Activated T-helper 9 cell treated with anti-CD3 and anti-CD28 coated beads, Interleukin-2, amount 50 U/mL, for 16 hours (primary cell): Measurements from ENCODE around the gene TMF1.

Experiments used
- DNase-seq: peaks from one replicate; pipeline ENCODE4 v3.0.0-alpha.2; 2020; ENCODE audit warnings: low read depth

The TMF1 gene

DNA sequence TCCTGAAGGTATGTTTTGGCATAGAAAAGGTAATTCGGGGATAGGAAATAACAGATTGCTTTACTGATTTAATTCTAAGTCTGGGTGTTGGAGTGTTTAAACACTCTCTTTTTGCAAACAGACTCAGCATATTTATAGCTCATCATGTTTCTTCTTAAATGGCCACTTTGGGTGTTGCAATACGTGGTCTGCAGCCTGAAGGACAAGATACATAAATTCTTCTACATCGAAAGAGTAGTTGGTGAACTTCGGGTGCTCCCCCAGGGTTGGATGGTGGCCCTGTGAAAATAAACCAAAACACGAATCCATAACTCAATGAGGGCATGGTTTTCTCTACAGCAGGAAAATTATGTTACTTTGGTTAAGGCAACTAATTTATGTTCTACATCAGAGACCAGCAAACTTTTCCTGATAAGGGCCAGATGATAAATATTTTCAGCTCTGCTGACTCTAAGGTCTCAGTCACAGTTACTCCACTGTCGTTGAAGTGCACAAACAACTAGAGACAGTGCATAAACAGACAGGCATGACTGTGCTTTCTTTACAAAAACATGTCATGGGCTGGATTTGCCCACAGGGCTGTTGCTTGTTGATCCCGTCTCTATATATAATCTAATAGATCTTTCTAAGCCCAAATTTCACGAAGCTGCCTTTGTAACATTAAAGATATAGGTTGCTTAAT lies 74.5 kb downstream of the TMF1 start:
- no peak for DNase-seq

DNA sequence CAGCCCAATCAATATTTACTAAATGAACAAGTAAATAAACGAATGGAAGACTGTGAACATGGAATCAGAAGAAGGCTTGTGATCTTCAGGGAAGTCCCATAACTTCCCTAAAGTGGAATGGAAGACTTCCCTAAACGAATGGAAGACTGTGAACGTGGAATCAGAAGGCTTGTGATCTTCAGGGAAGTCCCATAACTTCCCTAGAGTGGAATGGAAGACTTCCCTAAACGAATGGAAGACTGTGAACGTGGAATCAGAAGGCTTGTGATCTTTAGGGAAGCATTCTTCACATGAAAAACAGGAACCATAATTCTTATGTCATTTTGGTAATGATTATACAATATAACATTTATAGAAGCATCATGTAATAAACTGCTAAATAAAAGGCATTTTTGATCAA lies 77.4 kb downstream of the TMF1 start:
- DNase-seq, result no peak

DNA sequence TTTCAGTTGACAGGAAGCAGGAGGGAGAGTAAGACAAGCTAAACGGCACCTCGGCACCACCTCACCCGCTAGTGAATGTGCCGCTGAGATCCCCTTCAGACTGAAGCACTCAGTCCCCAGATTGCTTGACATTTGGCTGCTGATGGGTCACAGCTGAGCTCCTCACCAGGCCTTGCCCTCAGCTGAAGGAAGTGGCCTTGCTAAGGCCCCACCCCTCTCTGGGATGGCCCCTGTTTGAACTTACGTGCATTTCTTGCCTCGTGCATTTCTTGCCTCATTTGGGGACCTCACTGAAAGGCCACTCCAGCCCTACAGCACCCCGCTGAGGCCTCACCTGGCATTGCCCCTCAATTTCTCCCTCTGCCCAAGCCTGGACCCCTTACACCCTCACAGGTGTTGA lies 78.5 kb downstream of the TMF1 start:
- no peak for DNase-seq

DNA sequence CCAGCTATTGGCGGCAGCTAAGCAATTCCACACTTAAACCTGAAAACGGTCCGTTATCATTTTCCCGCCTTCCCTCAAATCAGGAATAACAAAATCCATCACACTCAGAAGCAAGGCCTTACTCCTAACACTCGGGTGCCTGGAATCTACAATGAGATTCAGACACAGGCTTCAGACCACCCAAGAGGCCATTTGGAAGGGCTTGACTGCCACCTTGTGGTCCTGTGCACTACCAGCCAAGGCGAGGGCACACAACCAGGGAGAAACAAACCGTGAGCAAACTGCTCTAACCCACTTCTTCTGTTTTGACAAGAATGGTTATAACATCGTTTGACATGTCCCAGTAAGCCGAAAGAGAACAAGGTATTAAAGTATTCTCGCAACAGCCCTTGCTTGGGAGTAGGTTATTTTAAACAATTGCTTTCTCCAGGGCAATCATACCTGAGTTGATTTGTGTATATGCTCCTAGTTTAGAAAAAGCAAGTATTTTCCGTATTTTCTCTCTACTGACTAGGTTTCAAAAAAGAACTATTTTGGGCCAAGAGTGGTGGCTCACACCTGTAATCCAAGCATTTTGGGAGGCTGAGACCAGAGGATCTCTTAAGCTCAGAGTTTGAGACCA lies 79.7 kb downstream of the TMF1 start:
- no peak for DNase-seq
